Activated CD8-positive, alpha-beta T cell treated with anti-CD3 and anti-CD28 coated beads for 36 hours (primary cell): ENCODE measurements around the gene RAB3C. TPM values are rescaled to one million over a fixed set of nuclear protein-coding genes. Genes with fewer than 3 reads are reported as not detected.

ENCODE experiments used
- ATAC-seq: fragments of 200-7000 bp; cut with Tn5 transposase; one replicate; pipeline ENCODE4 v1.10.0; 2021; ENCODE audit warnings: mild to moderate bottlenecking, moderate library complexity
- CTCF ChIA-PET: fragments of 350-600 bp; sonication (Branson Sonifier 250); formaldehyde crosslinking; loops from one replicate; lab custom pipeline; 2021; ENCODE audit warnings: antibody characterized with exemption; lab: Charles Lee
- POLR2A ChIA-PET: fragments of 350-600 bp; sonication (Branson Sonifier 250); formaldehyde crosslinking; loops from one replicate; lab custom pipeline; 2021; ENCODE audit warnings: antibody characterized with exemption; lab: Charles Lee
- DNase-seq: peaks from one replicate; pipeline ENCODE4 v3.0.0-alpha.2; 2020
- H3K27ac Mint-ChIP-seq: one replicate; pipeline ENCODE4 v1.8.0; 2021; ENCODE audit warnings: mild to moderate bottlenecking, mixed read lengths
- H3K27me3 Mint-ChIP-seq: one replicate; pipeline ENCODE4 v1.8.0; 2021; ENCODE audit warnings: mixed read lengths
- H3K36me3 Mint-ChIP-seq: one replicate; pipeline ENCODE4 v1.8.0; 2021; ENCODE audit warnings: low read depth, mixed read lengths
- H3K4me1 Mint-ChIP-seq: one replicate; pipeline ENCODE4 v1.8.0; 2021; ENCODE audit warnings: low read depth, mixed read lengths
- H3K4me3 Mint-ChIP-seq: one replicate; pipeline ENCODE4 v1.8.0; 2021; ENCODE audit warnings: mild to moderate bottlenecking, moderate library complexity, mixed read lengths
- H3K9me3 Mint-ChIP-seq: one replicate; pipeline ENCODE4 v1.8.0; 2021; ENCODE audit warnings: mixed read lengths
- CTCF ChIP-seq: fragments of 200-600 bp; IDR thresholded peaks from one replicate; pipeline ENCODE4 v1.8.0; 2022; ENCODE audit warnings: antibody characterized with exemption, mild to moderate bottlenecking
- intact Hi-C: fragments of 100-400 bp; cut with micrococcal nuclease; formaldehyde crosslinking; loops from one replicate; pipeline ENCODE4 v1.10.0; 2022
- total RNA-seq, 2 experiments: library from RNA; stranded (reverse); gene quantifications; one replicate each; pipeline ENCODE4 v1.2.3, GENCODE V29; 2021

Gene RAB3C
- total RNA-seq, 2 experiments from 2014 or later: not detected

GRCh38 chr5:58902305-58902704, 319.4 kb downstream of the RAB3C start:
- TF ChIP-seq CTCF: no peak
- intact Hi-C loops: no loop called here
- no peaks in the 10 kb centered on the region for H3K27me3 Mint-ChIP-seq
- ChIA-PET POLR2A (interaction anchor here (0.6 kb wide), 1 partner anchor 125 kb away, joined by 3 read pairs; no protein-coding TSS in a partner anchor), CTCF (interaction anchor here (1.3 to 2.7 kb wide), 4 partner anchors 9 to 16 kb away, joined by 4 to 18 read pairs (median 7); no protein-coding TSS in a partner anchor)
- no peak overlapping the region for H3K27ac Mint-ChIP-seq
- H3K4me1 Mint-ChIP-seq: no peaks in the 10 kb centered on the region
- DNase-seq (no peak), ATAC-seq (no peak)
- H3K4me3 Mint-ChIP-seq: no peak overlapping the region
- no peaks in the 10 kb centered on the region for H3K36me3 Mint-ChIP-seq
- no peaks in the 10 kb centered on the region for H3K9me3 Mint-ChIP-seq

- Mint-ChIP-seq H3K27ac (no peak overlapping the region), H3K4me1 (no peaks in the 10 kb centered on the region), H3K9me3 (no peaks in the 10 kb centered on the region), H3K36me3 (no peaks in the 10 kb centered on the region), H3K27me3 (no peaks in the 10 kb centered on the region), H3K4me3 (no peak overlapping the region)
- intact Hi-C loops: no loop called here
- POLR2A ChIA-PET: interaction anchor here (0.6 kb wide), 1 partner anchor 125 kb away, joined by 3 read pairs; no protein-coding TSS in a partner anchor
- CTCF ChIA-PET: interaction anchor here (1.5 kb wide), 2 partner anchors 10 to 16 kb away, joined by 5 to 9 read pairs; no protein-coding TSS in a partner anchor
- ATAC-seq (no peak), DNase-seq (no peak)
- TF ChIP-seq CTCF: no peak
Measured at GRCh38 chr5:58902765-58903164, 319.9 kb downstream of the RAB3C start.

DNA sequence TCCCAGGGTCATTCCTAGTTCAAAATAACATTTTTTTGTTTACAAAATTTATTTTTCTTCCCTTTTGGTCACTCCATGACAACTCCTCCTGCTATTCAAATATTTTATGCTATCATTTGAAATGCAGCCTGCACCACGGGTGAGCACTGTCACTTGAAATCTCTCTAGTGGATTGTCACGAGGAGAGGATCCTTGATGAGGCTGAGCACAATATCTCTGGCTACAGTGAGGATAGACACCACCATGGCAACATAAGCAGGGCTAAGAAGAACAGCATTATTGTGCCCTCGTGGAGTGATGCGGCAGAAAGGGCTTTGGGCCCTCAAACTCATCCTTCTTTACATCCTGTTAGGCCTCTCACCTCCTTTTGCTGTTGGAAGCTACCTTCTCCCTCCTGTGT, 321.9 kb downstream of the RAB3C start:
- POLR2A ChIA-PET: interaction anchor here (0.5 to 1.0 kb wide), 2 partner anchors 123 to 624 kb away, joined by 3 read pairs; no protein-coding TSS in a partner anchor

DNA sequence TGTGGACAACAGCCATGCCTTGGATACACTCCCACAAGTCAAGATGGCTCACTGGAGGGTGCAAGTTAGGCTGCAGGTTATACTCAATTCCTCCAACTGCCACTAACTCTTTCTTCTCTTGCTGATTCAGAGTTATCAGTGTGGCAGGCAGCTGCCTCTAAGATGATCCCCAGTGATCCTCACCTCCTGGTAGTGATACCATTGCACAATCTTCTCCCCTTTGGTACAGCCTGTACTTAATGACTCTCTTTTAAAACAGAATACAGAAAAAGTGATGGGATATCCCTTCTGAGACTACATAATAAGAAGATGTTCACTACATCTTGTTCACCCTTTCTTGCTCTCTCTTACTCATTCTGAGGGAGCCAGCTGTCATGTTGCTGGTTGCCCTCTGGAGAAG, 323.1 kb downstream of the RAB3C start:
- intact Hi-C loops: no loop called here

More for the DNA sequence above, 321.9 kb downstream of the RAB3C start:
- TF ChIP-seq CTCF: no peak
- Mint-ChIP-seq H3K27me3 (no peaks in the 10 kb centered on the region), H3K4me1 (no peaks in the 10 kb centered on the region), H3K9me3 (no peaks in the 10 kb centered on the region), H3K27ac (no peak overlapping the region), H3K36me3 (no peaks in the 10 kb centered on the region), H3K4me3 (no peak overlapping the region)
- intact Hi-C loops: no loop called here
- DNase-seq (no peak), ATAC-seq (no peak)
- CTCF ChIA-PET: interaction anchor here (1.0 to 1.7 kb wide), 2 partner anchors 13 to 18 kb away, joined by 5 to 6 read pairs; no protein-coding TSS in a partner anchor

More for the DNA sequence above, 323.1 kb downstream of the RAB3C start:
- ATAC-seq (no peak), DNase-seq (no peak)
- H3K9me3 Mint-ChIP-seq: no peaks in the 10 kb centered on the region
- no peaks in the 10 kb centered on the region for H3K36me3 Mint-ChIP-seq
- TF ChIP-seq CTCF: no peak
- no peaks in the 10 kb centered on the region for H3K27me3 Mint-ChIP-seq
- POLR2A ChIA-PET: interaction anchor here (1.0 kb wide), 1 partner anchor 122 kb away, joined by 3 read pairs; no protein-coding TSS in a partner anchor
- CTCF ChIA-PET: interaction anchor here (1.0 to 1.7 kb wide), 3 partner anchors 10 to 268 kb away, joined by 3 to 5 read pairs (median 3); no protein-coding TSS in a partner anchor
- no peak overlapping the region for H3K4me3 Mint-ChIP-seq
- no peak overlapping the region for H3K27ac Mint-ChIP-seq
- H3K4me1 Mint-ChIP-seq: no peaks in the 10 kb centered on the region

Other genes starting within 250 kb of the RAB3C start
- 1 to 10 TPM; 3.1 to 4.0 TPM for gene PLK2, start 123.0 kb upstream of the RAB3C start, total RNA-seq
- gene GAPT, start 91.6 kb upstream of the RAB3C start, total RNA-seq: not detected